HG02678 (cell line): Measurements from ENCODE around the gene N4BP2.
"Not testable (repeated sequence)": the region's sequence is repeated elsewhere in the genome, so short reads cannot be mapped to it uniquely, and the experiment has no call there.

Source experiments
- ATAC-seq: cut with Tn5 transposase; IDR thresholded peaks from one replicate; pipeline ENCODE4 v1.9.1; 2021; ENCODE audit warnings: mild to moderate bottlenecking, moderate library complexity; ENCODE audit not compliant: unreplicated experiment

The N4BP2 gene

DNA sequence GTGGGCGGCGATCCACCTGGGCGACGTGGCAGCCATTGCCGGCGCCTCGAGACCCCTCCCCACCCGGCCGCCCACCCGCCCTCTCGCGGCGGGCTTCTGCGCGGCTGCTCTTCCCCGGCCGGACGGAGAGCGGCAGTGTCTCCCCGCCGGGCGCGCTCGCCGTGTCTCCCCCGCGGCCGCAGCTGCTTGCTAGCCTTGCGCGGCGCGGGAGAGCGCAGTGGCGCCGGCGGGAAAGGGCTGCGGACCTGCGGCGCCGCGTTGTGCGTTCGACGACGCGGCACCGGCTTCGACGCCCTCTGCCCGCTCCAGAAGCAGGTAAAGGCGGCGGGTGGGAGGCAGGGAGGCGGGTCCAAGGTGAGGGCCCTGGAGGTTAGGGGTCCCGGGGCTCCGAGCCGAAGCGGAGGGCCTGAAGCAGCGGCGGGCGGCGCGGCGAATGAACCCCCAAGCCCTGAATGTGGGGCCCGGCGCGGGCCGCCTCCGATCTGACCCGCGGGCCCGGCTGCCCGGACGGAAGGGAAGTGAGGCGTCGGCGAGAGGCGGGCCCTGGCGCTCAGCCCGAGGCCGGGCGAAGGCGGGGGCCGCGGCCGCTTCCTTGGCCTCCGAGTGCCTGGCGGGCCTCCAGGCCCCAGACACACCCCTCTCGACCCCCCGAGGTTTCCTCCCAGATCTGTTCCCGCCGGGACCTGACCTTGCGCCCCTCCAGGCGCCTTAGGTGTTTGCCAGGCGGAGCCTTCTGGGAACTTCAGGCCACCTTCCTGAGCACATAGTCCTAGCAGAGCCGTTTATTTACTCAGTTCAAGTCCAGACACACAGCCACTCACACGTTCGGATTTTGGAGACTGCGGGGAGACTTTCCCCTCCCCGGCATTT, at the start of gene N4BP2:
Gene N4BP2 (plus strand): TSS at position 135 of the 870 bp plus-strand sequence. CDS start 40,491 bp downstream, outside the sequence.
- peak; percentile 52 for ATAC-seq

DNA sequence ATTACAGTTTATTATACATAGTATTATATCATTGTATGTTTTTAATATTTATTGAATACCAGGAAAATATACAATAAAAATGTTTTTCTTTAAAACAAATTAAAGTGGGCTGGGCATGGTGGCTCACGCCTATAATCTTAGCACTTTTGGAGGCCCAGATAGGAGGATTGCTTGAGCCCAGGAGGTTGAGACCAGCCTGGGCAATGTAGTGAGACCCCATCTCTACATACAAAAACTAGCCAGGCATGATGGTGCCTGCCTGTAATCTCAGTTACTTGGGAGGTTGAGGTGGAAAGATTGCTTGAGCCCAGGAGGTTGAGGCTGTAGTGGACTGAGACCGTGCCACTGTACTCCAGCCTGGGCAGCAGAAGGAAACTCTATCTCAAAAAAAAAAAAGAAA, 40.6 kb upstream of the N4BP2 start:
- no peak for ATAC-seq

DNA sequence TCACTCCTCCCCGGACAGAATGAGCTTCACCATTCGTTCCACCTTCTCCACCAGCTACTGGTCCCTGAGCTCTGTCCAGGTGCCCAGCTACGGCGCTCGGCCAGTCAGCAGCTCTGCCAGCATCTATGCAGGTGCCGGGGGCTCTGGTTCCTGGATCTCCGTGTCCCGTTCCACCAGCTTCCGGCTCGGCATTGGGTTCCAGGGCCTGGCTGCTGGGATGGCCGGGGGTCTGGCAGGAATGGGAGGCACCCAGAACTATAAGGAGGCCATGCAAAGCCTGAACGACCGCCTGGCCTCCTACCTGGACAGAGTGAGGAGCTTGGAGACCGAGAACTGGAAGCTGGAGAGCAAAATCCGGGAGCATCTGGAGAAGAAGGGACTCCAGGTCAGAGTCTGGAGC, 36.4 kb upstream of the N4BP2 start:
- no peak for ATAC-seq

DNA sequence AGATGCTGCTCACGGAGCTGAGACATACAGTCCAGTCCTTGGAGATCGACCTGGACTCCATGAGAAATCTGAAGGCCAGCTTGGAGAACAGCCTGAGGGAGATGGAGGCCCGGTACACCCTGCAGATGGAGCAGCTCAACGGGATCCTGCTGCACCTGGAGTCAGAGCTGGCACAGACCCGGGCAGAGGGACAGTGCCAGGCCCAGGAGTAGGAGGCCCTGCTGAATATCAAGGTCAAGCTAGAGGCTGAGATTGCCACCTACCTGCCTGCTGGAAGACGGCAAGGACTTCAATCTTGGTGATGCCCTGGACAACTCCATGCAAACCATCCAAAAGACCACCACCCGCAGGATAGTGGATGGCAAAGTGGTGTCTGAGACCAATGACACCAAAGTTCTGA, 35.5 kb upstream of the N4BP2 start:
- not testable (repeated sequence) for ATAC-seq

DNA sequence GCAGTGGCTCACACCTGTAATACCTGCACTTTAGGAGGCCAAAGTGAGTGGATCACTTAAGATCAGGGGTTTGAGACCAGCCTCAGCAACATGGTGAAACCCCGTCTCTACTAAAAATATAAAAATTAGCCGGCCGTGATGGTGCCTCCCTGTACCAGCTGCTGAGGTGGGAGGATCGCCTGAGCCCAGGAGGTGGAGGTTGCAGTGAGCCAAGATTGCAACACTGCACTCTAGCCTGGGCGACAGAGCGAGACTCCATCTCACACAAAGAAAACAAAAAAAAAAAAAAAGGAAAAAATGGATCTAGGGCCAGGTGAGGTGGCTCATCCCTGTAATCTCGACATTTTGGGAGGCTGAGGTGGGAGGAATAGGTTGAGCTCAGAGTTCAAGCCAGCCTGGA, 32.6 kb upstream of the N4BP2 start:
- ATAC-seq, result not testable (repeated sequence)

DNA sequence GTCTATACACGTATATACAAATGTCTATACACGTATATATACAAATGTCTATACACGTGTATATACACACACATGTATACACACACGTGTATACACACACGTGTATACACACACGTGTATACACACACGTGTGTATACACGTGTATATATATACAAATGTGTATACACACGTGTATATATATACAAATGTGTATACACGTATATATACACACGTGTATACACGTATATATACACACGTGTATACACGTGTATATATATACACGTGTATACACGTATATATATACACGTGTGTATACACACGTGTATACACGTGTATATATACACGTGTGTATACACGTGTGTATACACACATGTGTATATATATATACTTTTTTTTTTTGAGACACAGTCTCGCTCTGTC, 23.9 kb upstream of the N4BP2 start:
- no peak for ATAC-seq

DNA sequence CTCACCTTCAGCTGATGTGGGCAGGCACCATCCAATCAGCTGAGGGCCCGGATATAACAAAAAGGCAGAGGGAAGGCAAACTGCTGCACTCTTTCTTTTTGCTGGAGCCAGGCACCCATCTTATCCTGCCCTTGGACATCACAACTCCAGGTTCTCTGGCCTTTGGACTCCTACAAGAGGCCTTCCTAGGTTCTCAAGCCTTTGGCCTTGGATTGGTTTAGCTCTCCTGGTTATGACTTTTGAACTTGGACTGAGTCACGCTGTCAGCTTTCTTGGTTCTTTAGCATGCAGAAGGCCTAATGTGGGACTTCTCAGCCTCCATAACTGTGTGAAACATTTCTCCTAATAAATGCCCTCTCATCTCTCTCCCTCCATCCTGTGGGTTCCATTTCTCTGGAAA, 23.0 kb upstream of the N4BP2 start:
- no peak for ATAC-seq

DNA sequence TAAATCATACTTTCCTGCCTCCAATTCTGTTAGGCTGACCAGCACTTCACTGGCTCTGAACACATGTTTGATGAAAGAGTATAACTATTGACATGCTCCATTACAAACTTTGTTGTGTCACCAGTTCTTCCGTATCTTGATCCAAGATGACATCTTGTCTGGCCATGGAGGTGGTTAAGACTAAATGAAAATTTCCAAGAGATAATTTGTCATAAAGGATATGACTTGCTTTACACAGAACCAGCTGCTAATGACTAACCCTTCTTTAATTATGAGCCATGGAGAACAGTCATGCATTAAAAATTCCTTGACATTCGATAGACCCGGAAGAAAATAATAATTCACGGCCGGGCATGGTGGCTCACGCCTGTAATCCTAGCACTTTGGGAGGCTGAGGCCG, 17.7 kb upstream of the N4BP2 start:
- no peak for ATAC-seq

DNA sequence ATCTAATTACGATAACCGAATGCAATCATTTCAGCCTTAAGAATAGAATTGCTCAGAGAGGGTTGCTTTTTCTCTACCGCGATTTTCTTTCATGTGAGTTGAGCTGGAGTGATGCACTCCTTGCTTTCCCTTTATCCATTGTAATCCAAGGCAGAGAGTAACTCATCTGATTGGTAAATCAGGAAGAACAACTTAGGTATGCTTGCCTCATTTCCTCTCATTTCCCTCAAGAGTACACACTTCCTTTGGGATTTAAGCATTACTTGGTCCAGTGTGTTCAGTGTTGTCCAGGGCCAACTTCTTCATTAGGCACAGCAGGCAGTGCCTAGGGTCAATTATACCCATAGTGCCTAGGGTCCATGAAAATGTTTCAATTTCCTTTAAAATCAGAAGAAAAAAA, 15.7 kb upstream of the N4BP2 start:
- ATAC-seq, result no peak

DNA sequence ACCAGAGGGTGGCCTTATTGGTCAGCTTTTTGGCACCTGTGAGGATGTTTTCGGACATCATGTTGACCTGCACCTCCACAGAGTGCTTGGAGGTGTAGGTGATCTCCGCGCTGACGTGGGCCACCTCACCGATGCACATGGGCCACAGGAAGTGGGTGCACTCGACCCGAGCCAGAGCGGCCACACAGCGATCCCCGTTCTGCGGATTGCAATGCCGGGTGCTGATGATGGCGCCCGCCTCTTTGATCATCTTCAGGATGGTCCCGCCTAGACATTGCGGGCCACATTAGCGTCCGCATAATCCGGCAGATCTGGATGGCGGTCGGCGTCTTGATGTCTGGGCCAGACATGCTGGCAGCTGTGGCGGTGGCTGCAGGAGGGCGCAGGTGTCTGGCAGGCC, 12.9 kb upstream of the N4BP2 start:
- no peak for ATAC-seq

DNA sequence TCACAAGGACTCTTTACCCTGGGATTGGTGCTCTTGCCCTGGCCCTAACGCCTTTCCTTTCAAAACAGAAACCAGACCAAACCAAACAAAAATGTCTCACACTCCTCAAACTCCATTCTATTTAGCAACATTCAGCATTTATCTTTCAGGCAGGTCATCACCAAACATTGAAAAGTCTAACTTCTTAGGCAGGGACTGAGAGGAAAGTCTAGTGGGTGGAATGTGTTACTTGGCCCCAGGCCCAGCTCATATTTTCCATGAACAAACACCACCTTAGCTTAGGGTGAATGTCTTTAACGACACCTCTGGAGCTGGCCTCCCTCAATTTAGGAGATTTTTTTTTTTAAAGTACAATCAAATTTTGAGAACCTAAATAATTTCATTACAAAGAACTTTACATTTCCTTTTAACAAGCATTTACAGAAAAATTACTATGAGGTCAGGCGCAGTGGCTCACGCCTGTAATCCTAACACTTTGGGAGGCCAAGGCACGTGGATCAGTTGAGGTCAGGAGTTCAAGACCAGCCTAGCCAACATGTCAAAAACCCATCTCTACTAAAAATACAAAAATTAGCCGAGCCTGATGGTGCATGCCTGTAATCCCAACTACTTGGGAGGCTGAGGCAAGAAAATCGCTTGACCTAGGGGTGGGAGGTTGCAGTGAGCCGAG, 10.2 kb upstream of the N4BP2 start:
- no peak for ATAC-seq

DNA sequence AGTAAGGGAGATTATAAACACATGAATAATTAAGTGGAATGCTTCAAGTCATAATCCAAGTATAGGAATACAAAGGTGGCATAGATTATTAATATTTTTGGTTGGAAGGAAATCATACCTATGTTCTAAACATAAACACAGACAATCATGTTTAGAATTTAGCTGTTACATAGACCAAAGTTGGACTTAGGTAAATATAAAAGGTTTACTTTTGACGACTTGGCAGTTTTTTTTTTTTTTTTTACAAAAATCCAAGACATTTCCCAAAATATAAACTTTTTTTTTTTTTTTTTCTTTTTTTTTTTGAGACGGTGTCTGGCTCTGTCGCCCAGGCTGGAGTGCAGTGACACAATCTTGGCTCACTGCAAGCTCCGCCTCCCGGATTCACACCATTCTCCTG, 3.5 kb upstream of the N4BP2 start:
- no peak for ATAC-seq

DNA sequence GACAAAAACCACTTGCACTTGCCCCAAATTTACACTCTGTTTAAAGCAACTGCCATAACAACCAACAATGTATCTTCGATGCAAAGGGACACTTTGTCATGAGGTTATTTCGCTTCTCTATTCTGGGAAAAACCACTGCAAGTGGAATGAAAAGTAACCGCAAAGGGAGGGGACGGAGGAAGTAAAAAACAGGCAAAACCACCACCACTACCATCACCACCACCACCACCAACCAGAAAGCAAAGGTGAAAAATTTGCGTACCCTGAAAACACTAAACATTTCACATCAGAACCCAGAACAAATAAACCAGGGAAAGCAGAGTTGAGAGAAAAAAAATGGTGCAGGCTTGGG, 1.2 kb upstream of the N4BP2 start:
- no peak for ATAC-seq

DNA sequence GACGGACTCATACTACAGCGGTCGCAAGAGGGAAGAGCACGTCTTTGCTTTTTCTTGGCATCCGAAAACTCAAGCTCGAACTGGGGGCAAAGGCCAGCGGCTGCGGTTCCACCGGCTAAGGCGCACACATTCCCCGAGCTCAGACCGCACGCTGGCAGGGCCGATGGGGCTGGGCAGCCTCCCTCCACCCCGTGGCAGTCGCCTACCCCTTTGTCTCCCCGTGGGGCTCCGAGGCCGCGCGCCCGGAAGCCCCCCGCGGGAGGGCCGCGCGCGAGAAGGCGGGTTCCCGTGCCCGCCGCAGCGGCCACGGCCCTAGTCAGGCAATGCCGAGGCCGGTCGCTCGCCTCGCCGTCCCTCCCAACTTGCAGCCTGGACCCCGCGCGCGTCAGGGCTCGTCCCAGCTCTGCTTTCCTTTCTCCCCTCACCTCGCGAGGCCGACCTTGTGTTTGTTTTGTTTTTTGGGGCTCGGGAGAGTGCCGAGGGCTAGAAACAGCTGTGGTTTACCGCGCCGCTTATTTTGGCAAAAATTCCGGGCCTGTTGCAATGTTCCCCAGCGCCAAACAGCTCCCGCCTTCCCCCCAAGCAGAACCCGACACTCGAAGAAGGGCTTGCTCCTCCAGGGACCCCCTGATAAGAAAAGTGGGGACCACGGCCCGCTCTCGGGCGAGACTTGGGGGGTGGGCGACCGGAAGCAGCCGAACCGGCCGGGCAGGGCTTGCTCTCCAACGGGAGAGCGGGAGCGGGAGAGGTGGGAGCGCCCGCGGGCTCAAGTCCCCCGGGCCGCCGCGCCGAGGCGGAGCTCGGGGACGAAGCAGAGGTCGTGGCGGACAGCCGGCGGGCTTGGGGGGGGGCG, 561 bp upstream of the N4BP2 start:
- ATAC-seq, result no peak

DNA sequence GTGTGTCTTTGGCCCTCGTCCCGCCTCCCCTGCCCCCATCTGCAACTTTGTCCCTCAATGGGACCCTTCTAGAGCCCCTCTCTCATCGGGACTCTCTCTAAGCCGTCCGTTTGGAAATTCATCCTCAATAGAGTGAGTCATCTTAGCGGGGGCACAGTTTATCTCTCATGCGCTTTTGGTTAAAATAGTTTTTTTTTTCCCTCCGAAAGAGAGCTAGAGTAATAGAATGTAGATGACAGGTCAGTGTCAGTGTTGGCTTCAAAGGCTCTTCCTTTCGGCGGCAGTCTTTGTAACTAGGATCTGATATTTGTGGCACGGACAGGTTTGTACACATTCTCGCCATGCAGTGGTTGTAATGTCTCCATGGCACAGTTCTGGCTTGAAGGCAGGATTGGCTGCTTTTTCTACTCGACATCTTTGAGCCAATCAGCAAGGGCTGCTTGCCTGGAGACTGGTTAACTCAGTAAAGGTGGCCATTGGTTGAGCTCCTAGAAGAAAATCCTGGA, 989 bp downstream of the N4BP2 start:
- ATAC-seq, result peak; percentile 68

DNA sequence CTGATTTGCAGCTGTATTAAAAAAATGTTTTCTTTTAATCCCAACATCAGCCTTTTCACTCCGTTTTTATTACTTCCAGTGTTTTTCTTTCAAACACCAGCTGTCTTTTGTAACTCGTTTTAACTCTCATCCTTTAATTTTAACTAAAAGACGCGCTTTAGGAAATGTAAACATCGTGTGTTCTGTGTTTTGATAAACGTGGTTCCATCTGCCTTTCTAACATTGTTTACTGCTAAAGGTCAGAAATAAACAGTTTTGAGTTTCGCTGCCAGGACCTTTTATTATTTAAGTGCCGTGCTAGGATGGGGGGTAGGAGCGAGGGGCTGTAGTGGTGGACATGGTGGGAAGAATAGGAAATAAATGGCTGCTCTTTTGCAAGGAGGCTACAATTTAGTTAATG, 1.5 kb downstream of the N4BP2 start:
- ATAC-seq, result no peak

DNA sequence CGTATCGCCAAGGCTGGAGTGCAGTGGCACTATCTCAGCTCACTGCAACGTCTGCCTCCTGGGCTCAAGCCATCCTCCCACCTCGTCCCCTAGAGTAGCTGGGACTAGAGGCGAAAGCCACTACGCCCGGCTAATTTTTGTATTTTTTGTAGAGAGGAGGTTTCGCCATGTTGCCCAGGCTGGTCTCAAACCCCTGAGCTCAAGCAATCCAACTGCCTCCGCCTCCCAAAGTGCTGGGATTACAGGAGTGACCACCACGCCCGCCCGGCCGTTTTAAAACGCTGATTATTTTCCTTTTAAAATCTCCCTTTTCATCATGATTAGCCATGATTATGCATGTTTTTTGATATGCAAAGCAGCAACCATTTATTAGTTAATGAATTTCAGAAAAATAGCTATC, 2.2 kb downstream of the N4BP2 start:
- ATAC-seq, result no peak

DNA sequence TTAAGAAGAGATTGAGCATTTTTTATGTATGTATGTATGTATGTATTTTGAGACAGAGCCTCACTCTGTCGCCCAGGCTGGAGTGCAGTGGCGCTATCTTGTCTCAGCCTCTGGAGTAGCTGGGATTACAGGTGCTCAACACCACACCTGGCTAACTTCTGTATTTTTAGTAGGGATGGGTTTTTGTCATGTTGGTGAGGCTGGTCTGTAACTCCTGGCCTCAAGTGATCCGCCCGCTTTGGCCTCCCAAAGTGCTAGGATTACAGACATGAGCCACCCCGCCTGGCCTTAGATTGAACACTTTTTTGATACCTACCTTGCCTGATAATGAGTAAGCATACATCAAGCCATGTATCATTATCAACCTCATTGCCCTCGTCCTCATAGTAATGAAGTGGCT, 2.7 kb downstream of the N4BP2 start:
- no peak for ATAC-seq

DNA sequence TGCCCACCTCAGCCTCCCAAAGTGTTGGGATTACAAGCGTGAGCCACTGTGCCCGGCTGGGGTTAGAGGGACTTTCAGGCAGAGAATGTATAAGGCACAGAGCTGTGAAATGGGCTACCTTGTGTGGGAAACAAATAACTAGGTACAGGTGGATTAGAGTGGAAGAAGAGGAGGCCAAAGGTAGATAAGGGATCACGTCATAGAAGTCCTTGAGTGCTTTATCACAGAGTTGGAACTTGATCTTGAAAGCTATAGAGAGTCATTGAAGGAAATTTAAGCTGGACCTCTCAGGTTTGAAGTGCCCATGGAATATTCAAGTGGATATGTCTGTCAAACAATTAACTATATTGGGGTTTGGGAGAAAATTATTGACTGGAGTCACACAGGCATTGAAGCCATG, 8.4 kb downstream of the N4BP2 start:
- no peak for ATAC-seq

DNA sequence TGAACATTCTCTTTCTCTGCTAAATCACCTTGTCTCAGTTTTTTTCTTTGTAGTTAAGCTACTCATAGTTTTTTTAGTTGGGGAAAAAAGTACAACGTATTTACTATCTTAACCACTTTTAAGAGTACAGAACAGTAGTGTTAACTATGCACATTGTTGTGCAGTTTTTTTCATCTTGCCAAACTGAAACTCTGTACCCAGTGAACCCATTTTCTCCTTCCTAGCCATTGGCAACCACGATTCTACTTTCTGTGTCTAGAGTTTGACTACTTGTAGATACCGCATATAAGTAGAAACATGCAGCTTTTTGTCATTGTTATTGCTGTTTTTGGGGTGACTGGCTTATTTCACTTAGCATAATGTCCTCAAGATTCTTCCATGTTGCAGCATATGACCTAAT, 10.0 kb downstream of the N4BP2 start:
- ATAC-seq, result no peak

DNA sequence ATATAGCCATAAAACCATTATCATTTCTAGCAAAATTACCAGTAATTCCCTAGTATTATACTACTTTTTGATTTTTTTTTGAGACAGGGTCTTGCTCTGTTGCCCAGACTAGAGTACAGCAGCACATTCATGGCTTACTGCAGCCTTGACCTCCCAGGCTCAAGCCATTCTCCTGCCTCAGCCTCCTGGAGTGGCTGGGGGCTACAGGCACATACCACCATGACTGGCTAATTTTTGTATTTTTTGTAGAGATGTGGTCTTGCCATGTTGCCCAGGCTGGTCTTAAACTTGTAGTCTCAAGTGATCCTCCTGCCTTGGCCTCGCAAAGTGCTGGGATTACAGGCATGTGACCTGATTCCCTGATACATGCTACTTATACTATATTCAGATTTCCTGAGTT, 13.7 kb downstream of the N4BP2 start:
- no peak for ATAC-seq
